Stimulated activated CD8-positive, alpha-beta memory T cell treated with anti-CD3 and anti-CD28 coated beads, Interleukin-12 subunit alpha, Interleukin-12 subunit beta, amount 100 ng/mL, for 4 hours (primary cell): ENCODE measurements around the gene SLC22A23.

Source experiments
- DNase-seq: peaks from one replicate; pipeline ENCODE4 v3.0.0-alpha.2; 2020; ENCODE audit warnings: low read depth

The SLC22A23 gene

GRCh38 chr6:3283241-3283640 is 173.6 kb downstream of the SLC22A23 start:
- DNase-seq, result no peak

GRCh38 chr6:3282476-3283236 is 174.2 kb downstream of the SLC22A23 start:
- no peak for DNase-seq

DNA sequence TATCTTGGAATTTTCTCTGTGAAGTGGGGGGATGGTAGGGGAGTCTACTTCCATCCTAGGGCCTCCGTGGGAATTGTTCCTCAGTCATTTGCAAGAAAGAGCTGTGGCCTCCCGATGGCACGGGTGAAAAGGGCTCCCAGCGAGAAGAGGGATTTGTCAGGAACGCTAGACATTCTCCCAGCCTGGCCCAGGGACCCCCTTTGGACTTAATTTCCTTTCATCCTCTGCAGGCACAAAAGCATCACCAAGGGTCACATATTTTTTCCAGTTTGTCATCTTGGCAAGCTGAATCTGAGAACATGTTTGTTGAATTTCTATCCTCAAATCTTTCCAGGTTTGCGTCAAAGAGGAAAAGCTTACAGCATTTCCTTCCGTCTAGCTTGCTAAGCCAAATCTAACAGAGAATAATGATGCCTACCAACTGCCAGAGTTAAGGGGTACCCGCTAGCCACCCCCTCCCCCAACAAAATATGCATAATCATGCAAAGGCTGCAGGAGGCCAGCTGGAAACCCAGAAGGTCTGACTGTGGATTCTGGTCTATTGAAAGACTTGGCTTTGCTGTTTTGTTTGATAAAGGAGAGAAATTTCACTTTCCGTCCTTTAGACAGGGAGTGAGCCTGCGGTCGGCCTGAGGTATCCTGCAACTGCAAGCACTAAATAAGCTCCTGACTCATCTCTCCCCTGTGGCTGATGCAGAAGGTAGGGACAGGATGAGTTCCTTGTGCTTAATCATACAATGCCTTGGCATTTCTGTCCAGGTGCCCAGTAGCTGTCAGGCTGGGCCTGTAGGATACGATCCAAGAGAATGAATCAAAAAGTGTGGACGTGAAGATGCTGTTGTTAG is 175.0 kb downstream of the SLC22A23 start:
- DNase-seq, result no peak

GRCh38 chr6:3280866-3281465 is 175.9 kb downstream of the SLC22A23 start:
- no peak for DNase-seq

DNA sequence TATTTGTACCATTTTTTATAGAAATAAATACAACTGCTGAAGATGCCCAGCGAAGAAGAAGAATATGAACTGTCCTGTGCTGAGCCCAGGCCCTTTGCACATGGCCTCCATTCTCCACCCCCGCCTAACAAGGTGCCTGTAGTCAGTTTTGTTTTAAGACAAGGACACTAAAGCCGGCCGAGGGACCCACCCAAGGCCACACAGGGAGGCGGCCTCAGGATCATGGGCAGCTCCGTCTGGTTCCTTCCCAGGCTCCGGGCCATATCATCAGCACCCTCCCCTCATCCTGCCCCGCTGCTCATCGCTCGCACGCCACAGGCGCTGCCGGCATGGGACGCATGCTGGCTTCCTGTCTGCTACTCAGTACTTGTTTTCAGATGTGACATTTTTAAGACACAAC is 176.8 kb downstream of the SLC22A23 start:
- no peak for DNase-seq

DNA sequence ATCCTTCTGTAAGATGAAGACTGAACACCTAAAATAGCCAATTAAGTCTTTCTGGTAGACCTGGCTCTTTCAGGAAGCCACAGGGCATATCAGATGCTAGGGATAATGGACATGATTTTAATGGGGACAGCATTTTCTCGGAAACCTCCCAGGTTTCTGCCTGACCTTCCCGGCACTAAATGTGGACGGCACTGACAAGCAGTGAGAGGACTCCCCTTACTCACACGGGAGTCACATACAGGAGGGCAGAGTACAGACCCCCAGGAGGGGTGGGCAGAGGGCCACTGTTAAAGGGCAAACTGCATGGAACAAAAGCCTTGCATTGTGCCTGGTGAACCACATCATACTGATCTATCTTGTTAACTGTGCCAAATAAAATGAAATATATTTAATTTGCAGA is 178.2 kb downstream of the SLC22A23 start:
- DNase-seq, result no peak

GRCh38 chr6:3277851-3278416 is 178.9 kb downstream of the SLC22A23 start:
- no peak for DNase-seq

DNA sequence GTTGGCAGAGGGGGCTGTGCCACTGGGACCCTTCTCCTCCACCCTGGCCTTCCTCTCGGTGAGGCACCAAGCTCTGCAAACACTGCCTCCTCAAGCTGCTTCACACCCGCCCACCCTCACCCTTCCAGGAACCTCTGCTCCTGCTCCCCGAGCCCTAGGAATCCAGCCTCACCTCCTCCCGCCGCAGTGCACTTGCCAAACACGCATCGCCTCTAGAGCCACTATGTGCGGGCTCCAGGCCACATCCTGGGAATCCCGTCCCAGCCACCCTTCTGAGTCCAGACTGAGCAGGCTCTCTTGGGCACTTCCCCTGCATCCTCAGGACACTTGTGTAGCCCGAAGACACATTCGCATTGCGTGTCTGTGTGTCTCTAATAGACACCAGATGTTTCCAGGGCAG is 179.6 kb downstream of the SLC22A23 start:
- no peak for DNase-seq

GRCh38 chr6:3276174-3277167 is 180.4 kb downstream of the SLC22A23 start:
- DNase-seq, result no peak

DNA sequence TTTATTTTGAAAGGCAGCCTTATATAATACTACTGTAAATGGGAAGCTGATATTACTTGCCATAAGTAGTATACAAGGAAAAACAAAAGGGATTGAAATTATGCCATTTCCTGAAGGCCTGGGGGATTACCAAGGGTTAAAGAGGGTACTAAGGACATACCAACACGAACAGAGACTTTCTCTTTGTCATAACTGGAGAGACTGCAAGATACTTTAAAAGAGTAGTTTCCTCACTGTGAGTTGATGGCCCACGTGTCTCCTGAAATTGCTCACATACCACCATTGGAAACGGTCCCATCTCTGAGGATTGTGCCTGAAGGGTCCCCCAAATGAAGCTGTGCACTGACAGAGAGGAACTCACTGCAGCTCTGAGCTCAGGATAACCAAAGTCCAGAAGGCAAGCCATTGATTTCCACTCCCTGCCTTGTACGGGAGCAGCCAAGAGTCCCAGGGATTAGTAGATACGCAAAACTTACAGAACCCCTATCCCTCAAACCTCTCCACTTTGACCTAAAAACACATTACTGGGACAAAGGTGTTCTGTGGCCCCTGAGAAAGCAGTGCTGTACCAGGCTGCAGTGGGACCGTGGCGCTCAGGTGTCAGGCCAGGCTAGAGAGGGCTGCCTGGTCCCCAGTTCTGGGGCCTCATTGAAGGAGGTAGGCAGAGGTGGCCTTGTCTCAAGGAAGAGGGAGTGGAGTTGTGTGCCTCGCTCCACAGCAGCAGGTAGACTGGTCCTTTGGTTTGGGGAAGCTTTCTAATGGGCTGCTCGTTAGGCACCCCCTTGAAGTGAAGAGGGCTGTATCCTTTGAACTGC is 182.9 kb downstream of the SLC22A23 start:
- no peak for DNase-seq

DNA sequence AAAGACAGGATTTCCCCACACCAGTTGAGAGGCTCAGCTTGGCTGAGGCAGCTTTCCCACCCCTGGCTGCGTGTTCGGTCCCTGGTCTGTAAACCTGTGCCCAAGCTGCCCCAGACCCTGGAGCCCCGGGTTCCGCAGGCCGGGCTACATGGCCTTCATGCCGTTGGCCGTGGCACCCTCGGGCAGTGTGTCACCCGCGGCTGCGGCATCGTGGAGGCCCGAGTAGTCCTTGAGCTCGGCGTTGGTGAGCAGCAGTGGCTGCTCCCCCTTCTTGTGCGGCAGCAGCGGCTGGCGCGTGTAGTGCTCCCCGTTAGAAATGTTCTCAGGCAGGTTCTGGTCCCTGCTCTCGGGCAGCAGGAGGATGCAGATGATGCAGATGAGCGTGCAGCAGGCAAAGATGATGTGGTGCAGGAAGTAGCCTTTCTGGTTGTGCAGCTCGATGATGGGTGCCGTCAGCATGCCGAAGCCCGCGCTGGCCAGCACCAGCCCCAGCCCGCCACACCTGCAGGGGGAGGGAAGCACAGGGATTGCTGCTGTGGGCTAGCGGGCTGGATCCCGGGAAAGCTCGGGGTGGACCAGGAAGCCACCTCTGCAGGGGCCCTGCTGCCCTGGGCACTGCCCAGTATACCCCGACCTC is 183.8 kb downstream of the SLC22A23 start:
- DNase-seq, result no peak

GRCh38 chr6:3271756-3272155 is 185.1 kb downstream of the SLC22A23 start:
- DNase-seq, result no peak

GRCh38 chr6:3270258-3270657 is 186.6 kb downstream of the SLC22A23 start:
- DNase-seq, result no peak

GRCh38 chr6:3269281-3269975 is 187.4 kb downstream of the SLC22A23 start:
- DNase-seq, result no peak

- DNase-seq, result no peak
Measured at GRCh38 chr6:3268680-3269079, 188.2 kb downstream of the SLC22A23 start.

DNA sequence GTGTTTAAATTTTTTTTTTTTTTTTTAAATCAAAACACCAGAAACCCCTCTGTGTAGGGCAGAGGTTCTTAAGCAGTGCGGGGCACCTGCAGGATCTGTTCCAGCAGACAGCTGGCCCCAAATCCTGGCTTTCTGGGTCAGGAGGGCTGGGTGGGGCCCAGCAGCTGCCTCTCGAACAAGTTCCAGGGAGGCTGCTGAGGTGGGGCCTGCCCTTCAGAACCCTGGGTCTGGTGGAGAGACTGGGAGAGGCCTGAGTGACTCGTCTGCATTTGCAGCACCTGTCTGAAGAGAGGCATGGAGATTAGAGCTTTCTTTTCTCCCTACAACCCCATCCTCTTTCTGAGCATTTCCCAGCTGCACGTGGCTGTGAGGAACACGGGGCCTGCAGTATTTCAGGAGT is 189.7 kb downstream of the SLC22A23 start:
- no peak for DNase-seq

GRCh38 chr6:3266170-3266569 is 190.7 kb downstream of the SLC22A23 start:
- DNase-seq, result no peak

- DNase-seq, result no peak
Measured at GRCh38 chr6:3265671-3266070, 191.2 kb downstream of the SLC22A23 start.

DNA sequence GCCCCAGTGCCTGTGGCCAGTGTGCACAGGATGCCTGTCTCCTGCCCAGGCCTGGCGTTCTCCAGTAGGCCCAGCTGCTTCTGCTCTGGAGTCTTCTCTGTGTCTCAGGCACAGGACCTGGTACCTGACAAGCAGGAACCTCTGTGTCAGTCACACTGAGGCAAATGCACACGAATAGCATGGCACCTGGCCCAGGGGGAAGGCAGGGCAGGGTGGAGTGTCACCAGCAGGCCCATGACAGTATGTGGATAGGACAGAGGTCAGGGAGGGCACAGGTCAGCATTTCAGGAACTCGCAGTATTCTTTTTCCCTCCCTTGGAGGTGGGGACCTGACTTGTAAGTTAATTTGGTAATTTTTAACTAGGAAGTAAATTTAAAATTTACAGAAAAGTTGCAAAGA is 192.5 kb downstream of the SLC22A23 start:
- no peak for DNase-seq
